ENCODE results near the gene CDC123.

DNA sequence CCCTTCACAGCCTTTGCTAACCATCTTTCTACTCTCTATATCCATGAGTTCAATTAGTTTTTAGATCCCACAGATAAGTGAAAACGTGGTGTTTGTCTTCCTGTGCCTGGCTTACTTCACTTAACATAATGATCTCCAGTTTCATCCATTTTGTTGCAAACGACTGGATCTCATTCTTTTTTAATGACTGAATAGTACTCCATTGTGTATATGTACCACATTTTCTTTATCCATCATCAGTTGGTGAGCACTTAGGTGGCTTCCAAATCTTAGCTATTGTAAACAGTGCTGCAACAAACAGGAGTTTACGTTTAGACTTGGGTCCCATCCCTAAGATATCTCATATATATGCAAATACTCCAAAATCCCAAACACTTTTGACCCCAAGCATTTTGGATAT is 9.1 kb downstream of the CDC123 start:
- TF ChIP-seq EP300 (IDR thresholded peaks at IDR 0.05) (no peak), MYC (IDR thresholded peaks at IDR 0.05; ENCODE audit: borderline replicate concordance, low read length) (no peak), CBX8 (IDR thresholded peaks at IDR 0.05) (no peak), POLR2A (IDR thresholded peaks at IDR 0.05; ENCODE audit: low read length) (no peak)
- TF ChIP-seq, protein P1, sequence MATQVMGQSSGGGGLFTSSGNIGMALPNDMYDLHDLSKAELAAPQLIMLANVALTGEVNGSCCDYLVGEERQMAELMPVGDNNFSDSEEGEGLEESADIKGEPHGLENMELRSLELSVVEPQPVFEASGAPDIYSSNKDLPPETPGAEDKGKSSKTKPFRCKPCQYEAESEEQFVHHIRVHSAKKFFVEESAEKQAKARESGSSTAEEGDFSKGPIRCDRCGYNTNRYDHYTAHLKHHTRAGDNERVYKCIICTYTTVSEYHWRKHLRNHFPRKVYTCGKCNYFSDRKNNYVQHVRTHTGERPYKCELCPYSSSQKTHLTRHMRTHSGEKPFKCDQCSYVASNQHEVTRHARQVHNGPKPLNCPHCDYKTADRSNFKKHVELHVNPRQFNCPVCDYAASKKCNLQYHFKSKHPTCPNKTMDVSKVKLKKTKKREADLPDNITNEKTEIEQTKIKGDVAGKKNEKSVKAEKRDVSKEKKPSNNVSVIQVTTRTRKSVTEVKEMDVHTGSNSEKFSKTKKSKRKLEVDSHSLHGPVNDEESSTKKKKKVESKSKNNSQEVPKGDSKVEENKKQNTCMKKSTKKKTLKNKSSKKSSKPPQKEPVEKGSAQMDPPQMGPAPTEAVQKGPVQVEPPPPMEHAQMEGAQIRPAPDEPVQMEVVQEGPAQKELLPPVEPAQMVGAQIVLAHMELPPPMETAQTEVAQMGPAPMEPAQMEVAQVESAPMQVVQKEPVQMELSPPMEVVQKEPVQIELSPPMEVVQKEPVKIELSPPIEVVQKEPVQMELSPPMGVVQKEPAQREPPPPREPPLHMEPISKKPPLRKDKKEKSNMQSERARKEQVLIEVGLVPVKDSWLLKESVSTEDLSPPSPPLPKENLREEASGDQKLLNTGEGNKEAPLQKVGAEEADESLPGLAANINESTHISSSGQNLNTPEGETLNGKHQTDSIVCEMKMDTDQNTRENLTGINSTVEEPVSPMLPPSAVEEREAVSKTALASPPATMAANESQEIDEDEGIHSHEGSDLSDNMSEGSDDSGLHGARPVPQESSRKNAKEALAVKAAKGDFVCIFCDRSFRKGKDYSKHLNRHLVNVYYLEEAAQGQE (IDR thresholded peaks at IDR 0.05): no peak
- TF ChIP-seq, protein P2, sequence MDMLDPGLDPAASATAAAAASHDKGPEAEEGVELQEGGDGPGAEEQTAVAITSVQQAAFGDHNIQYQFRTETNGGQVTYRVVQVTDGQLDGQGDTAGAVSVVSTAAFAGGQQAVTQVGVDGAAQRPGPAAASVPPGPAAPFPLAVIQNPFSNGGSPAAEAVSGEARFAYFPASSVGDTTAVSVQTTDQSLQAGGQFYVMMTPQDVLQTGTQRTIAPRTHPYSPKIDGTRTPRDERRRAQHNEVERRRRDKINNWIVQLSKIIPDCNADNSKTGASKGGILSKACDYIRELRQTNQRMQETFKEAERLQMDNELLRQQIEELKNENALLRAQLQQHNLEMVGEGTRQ (IDR thresholded peaks at IDR 0.05): no peak
- TF ChIP-seq, protein P3, sequence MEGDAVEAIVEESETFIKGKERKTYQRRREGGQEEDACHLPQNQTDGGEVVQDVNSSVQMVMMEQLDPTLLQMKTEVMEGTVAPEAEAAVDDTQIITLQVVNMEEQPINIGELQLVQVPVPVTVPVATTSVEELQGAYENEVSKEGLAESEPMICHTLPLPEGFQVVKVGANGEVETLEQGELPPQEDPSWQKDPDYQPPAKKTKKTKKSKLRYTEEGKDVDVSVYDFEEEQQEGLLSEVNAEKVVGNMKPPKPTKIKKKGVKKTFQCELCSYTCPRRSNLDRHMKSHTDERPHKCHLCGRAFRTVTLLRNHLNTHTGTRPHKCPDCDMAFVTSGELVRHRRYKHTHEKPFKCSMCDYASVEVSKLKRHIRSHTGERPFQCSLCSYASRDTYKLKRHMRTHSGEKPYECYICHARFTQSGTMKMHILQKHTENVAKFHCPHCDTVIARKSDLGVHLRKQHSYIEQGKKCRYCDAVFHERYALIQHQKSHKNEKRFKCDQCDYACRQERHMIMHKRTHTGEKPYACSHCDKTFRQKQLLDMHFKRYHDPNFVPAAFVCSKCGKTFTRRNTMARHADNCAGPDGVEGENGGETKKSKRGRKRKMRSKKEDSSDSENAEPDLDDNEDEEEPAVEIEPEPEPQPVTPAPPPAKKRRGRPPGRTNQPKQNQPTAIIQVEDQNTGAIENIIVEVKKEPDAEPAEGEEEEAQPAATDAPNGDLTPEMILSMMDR (IDR thresholded peaks at IDR 0.05): no peak
- TF ChIP-seq, protein P4, sequence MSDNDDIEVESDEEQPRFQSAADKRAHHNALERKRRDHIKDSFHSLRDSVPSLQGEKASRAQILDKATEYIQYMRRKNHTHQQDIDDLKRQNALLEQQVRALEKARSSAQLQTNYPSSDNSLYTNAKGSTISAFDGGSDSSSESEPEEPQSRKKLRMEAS (IDR thresholded peaks at IDR 0.05): no peak
